ENCODE measurements around the gene FARS2.

DNA sequence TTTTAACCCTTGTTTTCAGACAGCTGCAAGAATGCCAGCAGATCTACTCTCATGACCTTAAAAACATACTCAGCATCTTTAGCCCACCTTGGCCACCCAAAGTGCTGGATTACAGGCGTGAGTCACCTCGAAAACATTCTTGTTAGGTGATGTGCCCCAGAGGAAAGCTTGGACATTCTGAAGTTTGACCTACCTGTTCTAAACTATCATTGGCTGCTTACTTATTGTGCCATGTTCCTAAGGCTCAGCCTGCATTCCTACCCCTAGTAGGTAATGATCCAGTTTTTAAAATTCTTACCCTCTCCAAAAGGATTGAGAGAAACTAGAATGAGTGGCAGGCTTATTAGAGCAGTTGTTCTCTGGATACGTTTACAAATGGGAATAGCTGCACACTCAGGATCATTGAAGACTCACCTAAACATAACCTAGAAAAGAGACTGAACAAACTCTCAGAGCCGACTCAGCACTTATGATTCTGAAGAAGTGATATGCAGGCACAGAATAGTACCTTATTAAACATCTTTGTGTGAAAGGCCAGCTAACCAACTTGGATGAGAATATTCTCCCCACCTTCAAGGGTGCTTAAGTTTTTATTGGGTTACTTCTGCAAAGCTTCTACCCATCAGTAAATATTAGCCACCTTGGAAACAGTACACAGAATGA, 383.3 kb downstream of the FARS2 start:
- TF ChIP-seq, protein P1, sequence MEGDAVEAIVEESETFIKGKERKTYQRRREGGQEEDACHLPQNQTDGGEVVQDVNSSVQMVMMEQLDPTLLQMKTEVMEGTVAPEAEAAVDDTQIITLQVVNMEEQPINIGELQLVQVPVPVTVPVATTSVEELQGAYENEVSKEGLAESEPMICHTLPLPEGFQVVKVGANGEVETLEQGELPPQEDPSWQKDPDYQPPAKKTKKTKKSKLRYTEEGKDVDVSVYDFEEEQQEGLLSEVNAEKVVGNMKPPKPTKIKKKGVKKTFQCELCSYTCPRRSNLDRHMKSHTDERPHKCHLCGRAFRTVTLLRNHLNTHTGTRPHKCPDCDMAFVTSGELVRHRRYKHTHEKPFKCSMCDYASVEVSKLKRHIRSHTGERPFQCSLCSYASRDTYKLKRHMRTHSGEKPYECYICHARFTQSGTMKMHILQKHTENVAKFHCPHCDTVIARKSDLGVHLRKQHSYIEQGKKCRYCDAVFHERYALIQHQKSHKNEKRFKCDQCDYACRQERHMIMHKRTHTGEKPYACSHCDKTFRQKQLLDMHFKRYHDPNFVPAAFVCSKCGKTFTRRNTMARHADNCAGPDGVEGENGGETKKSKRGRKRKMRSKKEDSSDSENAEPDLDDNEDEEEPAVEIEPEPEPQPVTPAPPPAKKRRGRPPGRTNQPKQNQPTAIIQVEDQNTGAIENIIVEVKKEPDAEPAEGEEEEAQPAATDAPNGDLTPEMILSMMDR (IDR thresholded peaks at IDR 0.05; ENCODE audit: poor library complexity, severe bottlenecking), result no peak
- TF ChIP-seq POLR2AphosphoS5 (IDR thresholded peaks at IDR 0.05) (no peak), SMC3 (conservative IDR thresholded peaks at IDR 0.05; ENCODE audit: poor library complexity) (no peak), RAD21 (conservative IDR thresholded peaks at IDR 0.05) (no peak), MXI1 (conservative IDR thresholded peaks at IDR 0.05; ENCODE audit: poor library complexity, severe bottlenecking) (no peak), EZH2 (IDR thresholded peaks at IDR 0.05; ENCODE audit: borderline replicate concordance, insufficient read depth, low read length, poor library complexity, severe bottlenecking) (no peak), EP300 (conservative IDR thresholded peaks at IDR 0.05; ENCODE audit: poor library complexity, severe bottlenecking) (no peak), TAF1 (IDR thresholded peaks at IDR 0.05; ENCODE audit: low read depth) (no peak)
- TF ChIP-seq, protein P2, sequence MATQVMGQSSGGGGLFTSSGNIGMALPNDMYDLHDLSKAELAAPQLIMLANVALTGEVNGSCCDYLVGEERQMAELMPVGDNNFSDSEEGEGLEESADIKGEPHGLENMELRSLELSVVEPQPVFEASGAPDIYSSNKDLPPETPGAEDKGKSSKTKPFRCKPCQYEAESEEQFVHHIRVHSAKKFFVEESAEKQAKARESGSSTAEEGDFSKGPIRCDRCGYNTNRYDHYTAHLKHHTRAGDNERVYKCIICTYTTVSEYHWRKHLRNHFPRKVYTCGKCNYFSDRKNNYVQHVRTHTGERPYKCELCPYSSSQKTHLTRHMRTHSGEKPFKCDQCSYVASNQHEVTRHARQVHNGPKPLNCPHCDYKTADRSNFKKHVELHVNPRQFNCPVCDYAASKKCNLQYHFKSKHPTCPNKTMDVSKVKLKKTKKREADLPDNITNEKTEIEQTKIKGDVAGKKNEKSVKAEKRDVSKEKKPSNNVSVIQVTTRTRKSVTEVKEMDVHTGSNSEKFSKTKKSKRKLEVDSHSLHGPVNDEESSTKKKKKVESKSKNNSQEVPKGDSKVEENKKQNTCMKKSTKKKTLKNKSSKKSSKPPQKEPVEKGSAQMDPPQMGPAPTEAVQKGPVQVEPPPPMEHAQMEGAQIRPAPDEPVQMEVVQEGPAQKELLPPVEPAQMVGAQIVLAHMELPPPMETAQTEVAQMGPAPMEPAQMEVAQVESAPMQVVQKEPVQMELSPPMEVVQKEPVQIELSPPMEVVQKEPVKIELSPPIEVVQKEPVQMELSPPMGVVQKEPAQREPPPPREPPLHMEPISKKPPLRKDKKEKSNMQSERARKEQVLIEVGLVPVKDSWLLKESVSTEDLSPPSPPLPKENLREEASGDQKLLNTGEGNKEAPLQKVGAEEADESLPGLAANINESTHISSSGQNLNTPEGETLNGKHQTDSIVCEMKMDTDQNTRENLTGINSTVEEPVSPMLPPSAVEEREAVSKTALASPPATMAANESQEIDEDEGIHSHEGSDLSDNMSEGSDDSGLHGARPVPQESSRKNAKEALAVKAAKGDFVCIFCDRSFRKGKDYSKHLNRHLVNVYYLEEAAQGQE (IDR thresholded peaks at IDR 0.05; ENCODE audit: borderline replicate concordance), result no peak
